Hematopoietic multipotent progenitor cell treated with erythropoietin and hydrocortisone succinate and interleukin-3 and kit ligand, for 4 days (in vitro differentiated cells): ENCODE measurements around the gene CCL14.

Source experiments
- DNase-seq: peaks from one replicate; pipeline ENCODE4 v3.0.0-alpha.2; 2015

CCL14 gene

DNA sequence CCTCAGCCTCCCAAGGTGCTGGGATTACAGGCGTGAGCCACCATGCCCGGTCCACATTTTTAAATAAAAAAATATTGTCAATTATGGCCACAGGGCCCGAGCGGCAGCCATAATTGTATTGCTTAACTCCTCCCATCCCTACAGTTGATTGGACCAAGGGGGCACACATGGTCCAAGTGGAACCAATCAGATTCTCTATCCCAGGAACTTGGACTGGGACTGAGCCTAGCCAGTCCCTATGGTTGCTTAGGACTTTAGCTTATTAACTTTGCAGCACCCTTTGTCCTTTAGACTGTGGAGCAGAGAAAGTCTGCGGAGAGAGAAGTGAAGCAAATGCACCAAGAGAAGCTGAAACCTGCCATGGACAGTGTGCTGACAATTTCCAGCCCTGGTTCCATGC, 50.5 kb downstream of the CCL14 start:
- DNase-seq: no peak

DNA sequence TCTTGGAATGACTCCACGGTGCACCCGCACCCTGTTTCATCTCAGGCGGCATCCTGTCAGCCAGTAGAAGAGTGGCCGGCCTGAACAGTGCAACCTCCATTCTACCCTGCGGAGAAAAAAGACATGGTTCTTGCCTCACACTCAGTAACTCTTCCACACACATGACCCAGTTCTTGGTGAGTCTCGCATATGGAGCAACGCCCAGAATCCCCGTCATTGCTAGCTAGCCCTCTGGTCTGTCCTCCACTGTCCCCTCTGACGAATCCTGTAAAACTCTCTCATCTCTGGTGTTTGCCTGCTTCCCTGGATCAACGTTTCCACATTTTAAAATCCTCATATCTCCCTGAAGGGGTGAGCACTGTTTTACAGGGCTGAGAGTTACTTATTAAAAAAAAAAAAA, 51.8 kb downstream of the CCL14 start:
- no peak for DNase-seq
